Activated T-helper 17 cell treated with anti-CD3 and anti-CD28 coated beads, Interleukin-2, amount 50 U/mL, for 72 hours (primary cell): ENCODE measurements around the gene WDR6. TPM values are rescaled to one million over a fixed set of nuclear protein-coding genes. Genes with fewer than 3 reads are reported as not detected.

Source experiments
- ATAC-seq: fragments of 150-1000 bp; cut with Tn5 transposase; replicated peaks from 2 replicates; pipeline ENCODE4 v1.10.0; 2021; ENCODE audit warnings: mild to moderate bottlenecking, moderate library complexity
- H3K27ac Mint-ChIP-seq: one replicate; pipeline ENCODE4 v1.8.0; 2022; ENCODE audit warnings: mixed read lengths
- H3K27me3 Mint-ChIP-seq: one replicate; pipeline ENCODE4 v1.8.0; 2022; ENCODE audit warnings: mixed read lengths
- H3K36me3 Mint-ChIP-seq: one replicate; pipeline ENCODE4 v1.8.0; 2022; ENCODE audit warnings: low read depth, mild to moderate bottlenecking, mixed read lengths
- H3K4me1 Mint-ChIP-seq: one replicate; pipeline ENCODE4 v1.8.0; 2022; ENCODE audit warnings: mixed read lengths
- H3K4me3 Mint-ChIP-seq: one replicate; pipeline ENCODE4 v1.8.0; 2022; ENCODE audit warnings: mild to moderate bottlenecking, mixed read lengths
- H3K9me3 Mint-ChIP-seq: one replicate; pipeline ENCODE4 v1.8.0; 2022; ENCODE audit warnings: mixed read lengths
- total RNA-seq, 2 donors: library from RNA; stranded (reverse); gene quantifications; one replicate each; pipeline ENCODE4 v1.2.3, GENCODE V29; 2022

The WDR6 gene
- total RNA-seq, 2 donors from 2014 or later: 154 to 208 TPM

DNA sequence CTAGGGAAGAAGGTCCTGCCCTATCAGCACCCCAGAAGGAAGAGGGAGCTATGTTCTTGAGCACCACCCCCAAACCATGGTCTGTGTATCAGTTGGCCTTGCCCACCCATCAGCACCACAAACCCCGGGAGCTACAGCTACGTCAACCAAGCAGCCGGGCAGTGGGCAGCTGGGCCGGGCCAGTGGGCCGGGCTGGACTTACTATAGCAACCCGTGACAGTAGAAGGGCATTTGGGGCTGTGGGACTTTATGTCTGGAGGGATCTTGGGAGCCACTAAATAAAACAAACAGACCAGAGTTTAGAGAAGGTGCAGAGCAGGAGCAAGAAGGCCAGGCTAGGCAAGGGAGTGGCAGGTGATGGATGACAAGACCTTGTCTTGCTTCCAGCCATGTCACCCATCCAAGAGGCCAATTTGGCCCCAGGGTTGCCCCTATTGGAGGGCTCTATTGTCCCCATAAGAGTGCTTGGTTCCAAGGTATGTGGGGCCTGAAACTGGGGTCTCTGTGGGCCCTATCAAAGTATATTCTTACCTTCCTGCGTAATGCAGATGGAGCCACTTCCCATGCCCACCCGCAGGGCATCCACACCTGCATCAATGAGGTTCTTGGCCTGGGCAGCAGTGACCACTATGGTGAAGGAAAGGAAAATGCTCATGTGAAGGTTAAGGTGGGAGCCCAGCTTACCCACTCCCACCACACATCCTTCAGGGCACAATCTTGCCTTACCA lies 18.8 kb downstream of the WDR6 start:
- H3K4me1 Mint-ChIP-seq: peaks cover 32% of the 10 kb centered on the region
- H3K4me3 Mint-ChIP-seq: peak overlapping the region; percentile 94

DNA sequence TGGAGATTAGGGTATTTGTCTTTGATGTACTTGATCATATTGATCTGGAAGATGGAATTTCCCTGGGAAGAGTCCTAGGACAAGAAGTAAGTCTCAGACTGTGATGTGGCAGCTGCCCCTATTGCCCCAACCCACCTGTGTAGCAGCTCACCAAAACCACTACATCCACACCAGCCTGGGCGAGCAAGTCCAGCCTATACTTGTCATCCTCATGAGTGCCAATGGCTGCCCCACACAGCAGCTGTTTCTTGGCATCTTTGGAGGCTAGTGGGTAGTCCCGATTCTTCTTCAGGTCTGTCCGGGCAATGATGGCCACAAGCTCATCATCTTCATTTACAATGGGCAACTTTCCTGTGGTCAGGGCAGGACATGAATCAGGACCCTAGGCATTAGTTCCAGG lies 19.3 kb downstream of the WDR6 start:
- no peak for ATAC-seq
- H3K4me3 Mint-ChIP-seq: peak overlapping the region; percentile 94
- no peaks in the 10 kb centered on the region for H3K9me3 Mint-ChIP-seq
- H3K36me3 Mint-ChIP-seq: peaks cover 95% of the 10 kb centered on the region
- peak overlapping the region; percentile 96 for H3K27ac Mint-ChIP-seq
- no peaks in the 10 kb centered on the region for H3K27me3 Mint-ChIP-seq
- H3K4me1 Mint-ChIP-seq: peaks cover 32% of the 10 kb centered on the region

More for the DNA sequence above, 18.8 kb downstream of the WDR6 start:
- Mint-ChIP-seq H3K27me3 (no peaks in the 10 kb centered on the region), H3K36me3 (peaks cover 94% of the 10 kb centered on the region), H3K27ac (peak overlapping the region; percentile 77), H3K9me3 (no peaks in the 10 kb centered on the region)
- ATAC-seq: no peak

DNA sequence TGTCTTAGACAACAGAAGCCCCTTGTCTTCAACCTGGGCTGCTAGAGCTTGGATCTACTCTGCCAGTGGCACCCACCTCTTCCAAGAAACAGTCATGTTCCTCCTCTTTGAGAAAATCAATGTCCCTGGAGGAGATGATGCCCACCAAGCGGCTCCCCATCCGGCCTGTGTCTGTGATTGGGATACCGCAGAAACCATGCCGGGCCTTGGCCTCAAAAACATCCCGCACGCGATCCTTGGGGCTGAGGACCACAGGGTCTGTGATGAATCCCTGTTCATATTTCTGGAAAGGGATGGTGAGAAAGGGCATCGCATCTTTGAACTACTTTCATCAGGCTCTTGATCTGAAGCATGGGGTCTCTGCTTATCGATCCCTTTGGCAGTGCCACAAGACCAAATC lies 20.4 kb downstream of the WDR6 start:
- peaks cover 32% of the 10 kb centered on the region for H3K4me1 Mint-ChIP-seq
- H3K27ac Mint-ChIP-seq: peak overlapping the region; percentile 96
- H3K36me3 Mint-ChIP-seq: peaks cover 100% of the 10 kb centered on the region

DNA sequence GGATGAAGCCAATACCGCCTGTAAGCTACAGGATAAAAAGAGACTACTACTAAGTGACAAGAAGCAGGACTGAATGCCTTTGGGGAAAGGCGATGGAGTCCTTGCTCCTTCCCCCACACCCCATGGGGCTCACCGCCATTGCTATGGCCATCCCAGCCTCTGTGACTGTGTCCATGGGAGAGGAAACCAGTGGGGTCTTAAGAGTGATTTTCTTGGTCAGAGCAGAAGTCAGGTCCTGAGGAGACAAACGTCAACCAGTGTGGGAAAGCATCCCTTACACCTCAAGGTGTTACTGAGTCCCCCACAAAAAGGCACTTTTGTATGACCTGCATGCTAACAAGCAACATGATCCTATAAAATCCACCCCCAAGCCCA lies 21.1 kb downstream of the WDR6 start:
- Mint-ChIP-seq H3K36me3 (peaks cover 100% of the 10 kb centered on the region), H3K27ac (peak overlapping the region; percentile 96), H3K4me3 (peak overlapping the region; percentile 94), H3K9me3 (no peaks in the 10 kb centered on the region), H3K27me3 (no peaks in the 10 kb centered on the region), H3K4me1 (peaks cover 28% of the 10 kb centered on the region)
- ATAC-seq: no peak

More for the DNA sequence above, 20.4 kb downstream of the WDR6 start:
- ATAC-seq: no peak
- H3K4me3 Mint-ChIP-seq: peak overlapping the region; percentile 94
- H3K27me3 Mint-ChIP-seq: no peaks in the 10 kb centered on the region
- no peaks in the 10 kb centered on the region for H3K9me3 Mint-ChIP-seq

DNA sequence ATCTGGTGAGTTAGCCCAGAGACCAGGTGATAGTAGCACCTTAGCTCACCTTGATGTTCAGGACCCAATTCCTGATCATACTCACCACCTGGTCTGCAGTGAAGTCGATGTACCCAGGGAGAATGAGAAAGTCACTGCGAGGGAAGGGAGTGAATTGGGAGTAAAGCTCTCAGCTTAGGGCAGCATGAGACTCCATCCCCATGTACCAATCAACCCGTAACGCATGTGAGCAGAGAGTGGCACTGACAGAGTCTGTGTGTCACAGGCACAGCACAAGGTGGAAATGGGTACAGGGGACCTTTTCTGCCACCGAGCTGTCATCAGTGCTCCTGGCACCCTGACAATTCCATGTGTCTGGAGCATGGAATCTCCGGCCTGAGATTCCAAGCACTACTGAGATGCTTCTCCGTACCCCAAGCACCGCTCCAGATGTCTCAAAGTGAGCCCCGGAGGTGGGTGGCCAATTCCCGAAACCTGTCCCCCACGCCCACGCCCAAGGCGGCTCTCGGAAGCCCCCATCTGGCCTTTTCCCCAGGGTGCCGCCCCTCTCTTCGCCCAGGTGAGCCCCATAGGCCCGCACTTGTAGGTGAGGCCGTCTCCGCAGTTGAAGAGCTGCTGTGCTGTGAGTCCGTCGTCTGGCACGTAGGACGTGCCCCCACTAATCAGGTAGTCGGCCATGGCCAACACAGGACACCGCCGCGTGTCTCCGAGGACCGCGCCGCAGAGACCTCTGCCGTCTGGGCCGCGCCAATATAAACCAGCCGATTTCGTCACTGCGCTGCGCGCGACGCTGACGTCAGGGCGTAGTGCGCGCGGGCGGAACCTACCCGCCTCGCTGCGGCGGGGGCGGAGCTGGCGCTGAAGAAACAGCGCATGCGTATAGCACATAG lies 21.7 kb downstream of the WDR6 start, which contains the start of gene IMPDH2:
Gene IMPDH2, minus strand, starts transcription at position 726 of the 890 bp plus-strand sequence. Its CDS starts 48 bp downstream, at position 678.
- peaks cover 100% of the 10 kb centered on the region for H3K36me3 Mint-ChIP-seq
- ATAC-seq: peak; percentile 98
- peaks cover 27% of the 10 kb centered on the region for H3K4me1 Mint-ChIP-seq
- H3K27ac Mint-ChIP-seq: peak within 1 kb of the TSS; percentile 96
- no peaks in the 10 kb centered on the region for H3K9me3 Mint-ChIP-seq
- H3K4me3 Mint-ChIP-seq: peak within 1 kb of the TSS; percentile 94
- H3K27me3 Mint-ChIP-seq: no peaks in the 10 kb centered on the region

DNA sequence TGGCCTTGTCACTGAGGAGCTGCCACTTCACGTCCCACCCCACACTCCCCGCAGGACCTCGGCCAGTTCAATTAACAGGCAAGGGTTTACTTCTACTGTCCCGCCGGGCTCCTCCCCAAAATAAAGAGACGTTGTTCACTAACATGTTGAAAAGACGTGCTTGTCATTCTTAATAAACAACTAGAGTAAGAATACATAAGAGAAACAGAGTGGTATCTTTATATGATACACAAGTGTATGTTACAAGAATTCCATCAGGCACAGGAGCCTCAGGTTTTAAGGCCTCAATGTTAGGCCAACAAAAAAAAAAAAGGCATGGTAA lies 22.3 kb downstream of the WDR6 start:
- no peaks in the 10 kb centered on the region for H3K9me3 Mint-ChIP-seq
- no peak for ATAC-seq
- H3K36me3 Mint-ChIP-seq: peaks cover 100% of the 10 kb centered on the region

DNA sequence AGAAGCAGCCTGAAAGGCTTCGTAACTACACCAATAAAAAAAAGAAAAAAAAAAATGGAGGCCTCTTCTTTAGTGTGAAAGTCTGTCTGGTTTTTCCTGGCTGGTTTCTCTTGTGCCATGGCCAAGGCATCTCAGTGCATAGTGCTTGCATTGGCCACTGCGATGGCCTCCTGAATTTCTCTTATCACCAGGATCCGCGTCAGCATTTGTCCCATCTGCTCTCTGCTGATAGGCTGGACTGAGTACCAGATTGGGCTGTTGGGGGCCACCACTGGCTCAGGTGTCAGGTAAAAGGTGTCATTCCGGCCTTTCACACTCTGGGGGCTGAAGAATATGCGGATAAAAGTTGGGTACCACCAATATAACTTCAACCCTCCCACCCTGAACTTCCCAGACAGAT lies 23.1 kb downstream of the WDR6 start:
- no peak overlapping the region for H3K4me3 Mint-ChIP-seq
- peaks cover 100% of the 10 kb centered on the region for H3K36me3 Mint-ChIP-seq
- H3K27ac Mint-ChIP-seq: no peak overlapping the region
- H3K4me1 Mint-ChIP-seq: peaks cover 27% of the 10 kb centered on the region
- ATAC-seq: no peak
- H3K27me3 Mint-ChIP-seq: no peaks in the 10 kb centered on the region
- H3K9me3 Mint-ChIP-seq: no peaks in the 10 kb centered on the region

More for the DNA sequence above, 22.3 kb downstream of the WDR6 start:
- peaks cover 27% of the 10 kb centered on the region for H3K4me1 Mint-ChIP-seq
- peak overlapping the region; percentile 94 for H3K4me3 Mint-ChIP-seq
- no peaks in the 10 kb centered on the region for H3K27me3 Mint-ChIP-seq
- peak overlapping the region; percentile 96 for H3K27ac Mint-ChIP-seq

DNA sequence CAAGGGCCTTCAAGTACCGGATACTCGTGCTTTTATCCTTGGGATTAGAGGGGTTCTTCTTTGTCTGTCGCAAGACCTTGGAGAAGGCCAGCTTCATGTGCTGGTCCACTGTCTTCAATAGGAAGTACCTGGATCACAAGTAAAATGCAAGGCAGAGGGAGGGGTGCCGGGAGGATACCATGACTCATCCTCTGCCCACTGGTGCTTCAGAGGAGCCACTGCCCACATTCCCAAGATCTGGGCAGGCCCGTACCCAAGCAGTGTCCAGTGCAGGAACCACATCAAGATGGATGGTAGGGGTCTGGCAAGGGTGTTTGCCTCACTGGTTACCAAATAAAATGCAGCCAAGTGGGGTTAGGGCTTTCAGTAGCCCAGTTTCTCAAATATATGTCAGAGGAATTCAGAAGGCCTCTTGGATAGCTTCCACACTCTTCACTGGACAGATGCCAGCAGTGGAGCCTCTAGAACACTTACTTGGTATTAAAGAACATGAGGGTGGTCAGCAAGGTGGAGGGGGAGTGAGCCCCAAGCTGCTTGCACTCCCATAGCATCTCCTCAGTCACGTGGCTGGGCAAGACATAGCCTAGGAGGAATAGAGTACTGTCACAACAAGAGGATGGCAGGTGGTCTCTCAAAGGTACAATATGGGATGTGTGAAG lies 25.6 kb downstream of the WDR6 start:
- Mint-ChIP-seq H3K9me3 (no peaks in the 10 kb centered on the region), H3K27ac (peak overlapping the region; percentile 66), H3K4me3 (no peak overlapping the region), H3K4me1 (peaks cover 9% of the 10 kb centered on the region), H3K36me3 (peaks cover 100% of the 10 kb centered on the region), H3K27me3 (no peaks in the 10 kb centered on the region)
- ATAC-seq: no peak

DNA sequence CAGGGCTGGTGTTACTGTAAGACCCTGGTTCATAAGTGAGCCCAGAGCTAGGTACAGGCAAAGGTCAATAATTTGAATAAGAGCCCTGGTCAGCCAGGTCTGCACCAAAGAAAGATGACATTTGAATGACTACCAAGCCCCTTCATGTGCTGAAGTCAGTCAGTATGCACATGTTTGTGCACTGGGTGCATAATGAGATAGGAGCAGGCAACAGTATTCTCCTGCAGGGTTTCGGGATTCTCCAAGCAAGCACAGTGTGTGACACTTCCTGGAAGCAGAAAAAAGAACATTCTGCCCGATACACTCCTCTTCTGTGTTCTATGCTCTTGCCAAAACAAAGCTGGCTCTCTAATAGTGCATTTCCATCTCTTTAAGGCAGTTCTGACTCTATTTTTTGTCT lies 27.5 kb downstream of the WDR6 start:
- no peak overlapping the region for H3K27ac Mint-ChIP-seq
- no peaks in the 10 kb centered on the region for H3K9me3 Mint-ChIP-seq
- no peaks in the 10 kb centered on the region for H3K27me3 Mint-ChIP-seq
- no peak overlapping the region for H3K4me3 Mint-ChIP-seq
- H3K36me3 Mint-ChIP-seq: peaks cover 84% of the 10 kb centered on the region
- ATAC-seq: no peak
- H3K4me1 Mint-ChIP-seq: no peaks in the 10 kb centered on the region

DNA sequence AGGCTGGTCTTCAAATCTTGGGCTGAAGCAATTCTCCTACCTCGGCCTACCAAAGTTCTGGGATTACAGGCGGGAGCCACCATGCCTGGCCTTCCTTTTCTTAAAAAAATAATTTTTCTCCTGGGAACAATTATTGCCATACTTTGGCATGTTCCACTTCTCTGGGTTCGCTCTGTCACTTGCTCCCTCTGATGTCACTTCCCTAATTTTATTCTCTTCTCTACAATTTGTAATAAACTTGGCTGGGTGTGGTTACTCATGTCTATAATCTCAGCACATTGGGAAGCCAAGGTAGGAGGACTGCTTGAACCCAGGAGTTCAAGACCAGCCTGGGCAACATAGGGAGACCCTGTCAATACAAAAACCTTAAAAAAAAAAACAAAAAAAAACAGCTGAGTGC lies 28.1 kb downstream of the WDR6 start:
- Mint-ChIP-seq H3K4me1 (no peaks in the 10 kb centered on the region), H3K36me3 (peaks cover 84% of the 10 kb centered on the region), H3K4me3 (no peak overlapping the region), H3K27me3 (no peaks in the 10 kb centered on the region), H3K9me3 (no peaks in the 10 kb centered on the region), H3K27ac (no peak overlapping the region)
- no peak for ATAC-seq

DNA sequence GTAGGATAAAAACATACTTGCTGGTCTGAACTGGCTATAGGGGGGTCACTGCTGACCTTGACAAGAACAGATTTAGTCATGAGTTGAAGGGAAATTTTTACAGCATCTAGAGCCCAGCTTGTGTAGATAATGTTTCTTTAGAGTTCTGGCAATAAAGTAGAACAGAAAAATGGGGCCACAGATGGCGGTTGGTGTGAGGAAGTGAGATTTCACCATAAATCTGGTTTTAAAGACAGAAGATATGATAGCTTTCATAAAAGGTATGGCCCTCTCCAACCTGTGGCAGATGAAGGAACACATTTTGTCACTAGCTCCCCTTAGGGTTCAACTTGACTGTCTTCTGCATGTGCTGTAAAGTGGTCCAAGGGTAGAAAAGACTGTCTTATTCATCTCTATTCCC lies 46.4 kb downstream of the WDR6 start:
- no peak for ATAC-seq
- peaks cover 90% of the 10 kb centered on the region for H3K36me3 Mint-ChIP-seq
- no peaks in the 10 kb centered on the region for H3K9me3 Mint-ChIP-seq
- no peaks in the 10 kb centered on the region for H3K27me3 Mint-ChIP-seq
- peak overlapping the region; percentile 28 for H3K27ac Mint-ChIP-seq
- H3K4me1 Mint-ChIP-seq: peaks cover 17% of the 10 kb centered on the region
- no peak overlapping the region for H3K4me3 Mint-ChIP-seq

DNA sequence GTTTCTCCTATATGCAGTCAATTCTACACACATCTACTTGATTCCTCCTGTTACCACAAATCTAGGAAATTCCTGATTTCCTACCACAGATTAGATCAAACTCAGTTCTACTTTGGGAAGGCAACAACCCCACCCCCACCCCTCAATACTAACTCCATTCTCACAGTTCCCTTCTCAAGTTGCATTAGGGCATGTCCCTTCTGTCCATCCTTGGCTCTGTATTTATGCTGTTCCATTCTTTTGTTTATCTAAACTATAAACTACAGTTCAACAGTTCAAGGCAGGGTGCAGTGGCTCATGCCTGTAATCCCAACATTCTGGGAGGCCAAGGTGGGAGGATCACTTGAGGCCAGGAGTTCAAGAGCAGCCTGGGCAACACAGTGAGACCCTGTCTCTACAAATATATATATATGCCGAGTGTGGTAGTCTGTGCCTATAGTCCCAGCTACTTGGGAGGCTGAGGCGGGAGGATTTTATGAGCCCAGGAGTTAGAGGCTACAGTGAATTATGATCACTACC lies 47.2 kb downstream of the WDR6 start:
- Mint-ChIP-seq H3K27me3 (no peaks in the 10 kb centered on the region), H3K27ac (peak overlapping the region; percentile 28), H3K4me1 (peaks cover 17% of the 10 kb centered on the region), H3K4me3 (no peak overlapping the region), H3K36me3 (peaks cover 92% of the 10 kb centered on the region), H3K9me3 (no peaks in the 10 kb centered on the region)
- no peak for ATAC-seq

DNA sequence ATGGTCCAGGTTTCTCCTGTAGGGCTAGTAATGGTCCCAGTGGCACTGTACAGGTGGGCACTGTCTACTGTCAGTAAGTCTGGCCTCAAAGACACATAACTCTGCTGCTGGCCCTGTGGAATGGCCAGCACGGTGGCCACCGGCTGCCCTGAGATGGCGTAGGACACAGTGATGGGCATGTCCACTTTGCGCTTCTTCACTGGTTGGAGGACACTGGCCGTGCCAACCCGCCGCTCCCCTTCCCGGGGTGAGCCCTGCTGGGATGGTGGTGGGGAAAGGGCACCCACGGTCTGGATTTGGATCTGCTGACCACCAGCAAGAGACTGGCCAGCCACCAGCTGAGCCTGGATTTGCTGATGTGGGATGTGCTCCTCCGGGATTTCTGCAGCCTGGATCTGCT lies 50.1 kb downstream of the WDR6 start:
- H3K4me3 Mint-ChIP-seq: no peak overlapping the region
- peaks cover under 1% of the 10 kb centered on the region for H3K4me1 Mint-ChIP-seq
- peaks cover 96% of the 10 kb centered on the region for H3K36me3 Mint-ChIP-seq
- no peak for ATAC-seq
- no peak overlapping the region for H3K27ac Mint-ChIP-seq
- no peaks in the 10 kb centered on the region for H3K9me3 Mint-ChIP-seq
- H3K27me3 Mint-ChIP-seq: no peaks in the 10 kb centered on the region

DNA sequence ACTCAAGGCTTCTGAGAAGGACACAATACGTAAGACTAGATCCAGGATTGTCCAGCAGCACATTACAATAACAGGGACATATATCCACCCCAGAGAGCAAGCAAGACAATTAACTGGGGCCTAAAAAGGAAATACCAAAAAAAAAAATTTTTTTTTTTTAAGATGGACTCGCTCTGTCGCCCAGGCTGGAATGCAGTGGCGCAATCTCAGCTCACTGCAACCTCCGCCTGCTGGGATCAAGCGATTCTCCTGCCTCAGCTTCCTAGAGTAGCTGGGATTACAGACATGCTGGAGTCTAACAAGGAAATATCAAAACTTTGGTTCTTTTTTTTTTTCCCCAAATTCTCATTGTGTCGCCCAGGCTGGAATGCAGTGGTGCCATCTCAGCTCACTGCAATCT lies 50.8 kb downstream of the WDR6 start:
- Mint-ChIP-seq H3K27ac (no peak overlapping the region), H3K4me3 (no peak overlapping the region), H3K4me1 (no peaks in the 10 kb centered on the region), H3K9me3 (no peaks in the 10 kb centered on the region), H3K36me3 (peaks cover 97% of the 10 kb centered on the region), H3K27me3 (no peaks in the 10 kb centered on the region)
- no peak for ATAC-seq
